A673 (cell line): ENCODE results near the gene GRIK5. TPM values are rescaled to one million over a fixed set of nuclear protein-coding genes. Genes with fewer than 3 reads are reported as not detected.

Experiments
- BruUV-seq: library from RNA; stranded (reverse); fragments of 400-500 nt; replicated peaks from 2 replicates; lab custom pipeline; 2021; lab: Mats Ljungman, UMichigan
- CTCF ChIA-PET: fragments of 300-600 bp; sonication (Branson Sonifier 250); formaldehyde crosslinking; loops from one replicate; lab custom pipeline; 2022; ENCODE audit warnings: antibody characterized with exemption; lab: Charles Lee
- POLR2A ChIA-PET: fragments of 300-600 bp; sonication (Branson Sonifier 250); formaldehyde crosslinking; loops from one replicate; lab custom pipeline; 2022; ENCODE audit warnings: antibody characterized with exemption; ENCODE audit not compliant: low non-redundant PET; lab: Charles Lee
- DNase-seq: peaks from one replicate; pipeline ENCODE4 v3.0.0-alpha.2; 2015; ENCODE audit warnings: low spot score
- H3K27ac ChIP-seq: fragments of 200-600 bp; sonication (generic); 2 replicates; pipeline ENCODE4 v1.5.1; 2016; ENCODE audit warnings: mixed run types, low read depth, mild to moderate bottlenecking, mixed read lengths, antibody characterized with exemption, low read length; ENCODE audit not compliant: poor library complexity, severe bottlenecking
- H3K27me3 ChIP-seq: fragments of 200-600 bp; sonication (generic); replicated peaks from 2 replicates; pipeline ENCODE4 v1.6.1; 2017; ENCODE audit warnings: mixed run types, low read depth, mild to moderate bottlenecking, mixed read lengths, antibody characterized with exemption, low read length; ENCODE audit not compliant: insufficient read depth, poor library complexity
- H3K36me3 ChIP-seq: fragments of 200-600 bp; sonication (generic); 2 replicates; pipeline ENCODE4 v1.6.1; 2016; ENCODE audit warnings: mixed run types, mild to moderate bottlenecking, mixed read lengths, antibody characterized with exemption, low read length; ENCODE audit not compliant: insufficient read depth, poor library complexity, severe bottlenecking
- H3K4me1 ChIP-seq: fragments of 200-600 bp; sonication (generic); 2 replicates; pipeline ENCODE4 v1.6.1; 2017; ENCODE audit warnings: mixed run types, mild to moderate bottlenecking, mixed read lengths, antibody characterized with exemption, low read length; ENCODE audit not compliant: insufficient read depth, poor library complexity, severe bottlenecking
- H3K4me3 ChIP-seq: fragments of 200-600 bp; sonication (generic); 2 replicates; pipeline ENCODE4 v1.5.1; 2016; ENCODE audit warnings: low read depth, mixed run types, mild to moderate bottlenecking, mixed read lengths, low read length; ENCODE audit not compliant: poor library complexity, severe bottlenecking
- H3K9me3 ChIP-seq: fragments of 200-600 bp; sonication (generic); 2 replicates; pipeline ENCODE4 v1.6.1; 2016; ENCODE audit warnings: mixed run types, low read depth, mild to moderate bottlenecking, mixed read lengths, antibody characterized with exemption, low read length; ENCODE audit not compliant: poor library complexity, severe bottlenecking
- EZH2 ChIP-seq: fragments of 200-600 bp; sonication (generic); IDR thresholded peaks from 2 replicates; pipeline ENCODE4 v1.6.1; 2017; ENCODE audit warnings: borderline replicate concordance, low read depth, mild to moderate bottlenecking, mixed read lengths, antibody characterized with exemption, low read length; ENCODE audit not compliant: poor library complexity, severe bottlenecking
- intact Hi-C: fragments of 100-400 bp; cut with micrococcal nuclease; formaldehyde crosslinking; loops from one replicate; pipeline ENCODE4 v1.10.0; 2022; ENCODE audit not compliant: unreplicated experiment
- total RNA-seq: library from RNA; stranded (reverse); gene quantifications from 2 replicates; pipeline ENCODE4 v1.2.3, GENCODE V29; 2021
- TF ChIP-seq, protein P1 (sequence below): fragments of 300-800, 200-600 bp; sonication (generic); conservative IDR thresholded peaks from 2 replicates; pipeline ENCODE4 v1.5.1; 2017; ENCODE audit warnings: low read depth, mild to moderate bottlenecking, antibody characterized with exemption, low read length, moderate library complexity, mixed read lengths

GRIK5 gene
- total RNA-seq, 1 experiment from 2014 or later: 24.0 TPM

DNA sequence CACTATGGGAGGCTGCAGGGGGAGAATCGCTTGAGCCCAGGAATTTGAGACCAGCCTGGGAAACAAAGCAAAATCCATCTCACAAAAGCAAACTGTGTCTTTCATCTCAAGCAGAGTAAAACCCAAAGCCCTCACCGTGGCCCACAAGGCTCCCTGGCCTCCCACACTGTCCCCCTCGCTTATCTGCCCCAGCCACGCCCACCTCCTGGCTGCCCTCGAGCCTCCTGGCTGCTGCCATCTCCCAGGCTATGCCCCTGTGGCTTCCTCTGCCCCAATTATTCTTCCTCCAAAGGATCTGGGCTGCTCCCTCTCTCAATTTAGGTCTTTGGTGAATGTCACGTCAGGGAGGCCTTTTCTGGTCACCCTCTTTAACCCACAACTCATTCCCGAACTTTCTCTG, 114.5 kb downstream of the GRIK5 start:
- BruUV-seq: no TSS peak
- Histone ChIP-seq H3K36me3 (peaks cover 3% of the 10 kb centered on the region), H3K4me3 (no peak overlapping the region), H3K27ac (no peak overlapping the region), H3K9me3 (no peaks in the 10 kb centered on the region), H3K4me1 (peaks cover 7% of the 10 kb centered on the region), H3K27me3 (no peaks in the 10 kb centered on the region)
- TF ChIP-seq EZH2: no peak
- TF ChIP-seq, protein P1, sequence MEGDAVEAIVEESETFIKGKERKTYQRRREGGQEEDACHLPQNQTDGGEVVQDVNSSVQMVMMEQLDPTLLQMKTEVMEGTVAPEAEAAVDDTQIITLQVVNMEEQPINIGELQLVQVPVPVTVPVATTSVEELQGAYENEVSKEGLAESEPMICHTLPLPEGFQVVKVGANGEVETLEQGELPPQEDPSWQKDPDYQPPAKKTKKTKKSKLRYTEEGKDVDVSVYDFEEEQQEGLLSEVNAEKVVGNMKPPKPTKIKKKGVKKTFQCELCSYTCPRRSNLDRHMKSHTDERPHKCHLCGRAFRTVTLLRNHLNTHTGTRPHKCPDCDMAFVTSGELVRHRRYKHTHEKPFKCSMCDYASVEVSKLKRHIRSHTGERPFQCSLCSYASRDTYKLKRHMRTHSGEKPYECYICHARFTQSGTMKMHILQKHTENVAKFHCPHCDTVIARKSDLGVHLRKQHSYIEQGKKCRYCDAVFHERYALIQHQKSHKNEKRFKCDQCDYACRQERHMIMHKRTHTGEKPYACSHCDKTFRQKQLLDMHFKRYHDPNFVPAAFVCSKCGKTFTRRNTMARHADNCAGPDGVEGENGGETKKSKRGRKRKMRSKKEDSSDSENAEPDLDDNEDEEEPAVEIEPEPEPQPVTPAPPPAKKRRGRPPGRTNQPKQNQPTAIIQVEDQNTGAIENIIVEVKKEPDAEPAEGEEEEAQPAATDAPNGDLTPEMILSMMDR: no peak
- ChIA-PET CTCF (no interaction called here), POLR2A (no interaction called here)
- intact Hi-C loops: loop anchor here (10.0 kb wide), 1 partner anchor 161 kb away; the partner anchor contains the start of gene CEACAM3
- DNase-seq: no peak

DNA sequence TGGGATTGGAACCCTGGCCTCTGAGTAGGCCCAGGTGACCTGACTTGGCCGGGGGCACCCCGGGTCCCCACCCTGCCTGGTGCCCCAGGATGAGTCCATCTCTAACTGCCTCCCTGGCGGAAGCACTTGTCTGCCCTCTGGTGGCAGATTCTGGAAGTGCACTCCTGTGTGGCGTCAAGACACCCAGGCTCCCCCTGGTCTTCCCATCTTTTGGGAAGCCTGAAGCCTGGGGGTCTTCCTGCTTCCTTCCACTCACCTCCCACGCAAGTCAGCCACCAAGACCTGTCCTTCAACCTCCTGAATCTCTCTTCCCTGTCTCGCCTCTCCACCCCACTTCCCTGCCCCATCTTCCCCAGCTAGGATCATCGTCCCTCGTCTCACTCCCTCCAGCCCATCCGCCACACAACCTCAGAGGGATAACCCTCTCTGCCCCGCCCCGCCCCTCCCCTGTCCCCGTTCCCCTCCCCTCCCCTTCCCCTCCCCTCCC, 118.3 kb downstream of the GRIK5 start:
- H3K4me3 ChIP-seq: no peak overlapping the region
- POLR2A ChIA-PET: no interaction called here
- CTCF ChIA-PET: interaction anchor here (0.6 to 1.9 kb wide), 3 partner anchors 9 to 335 kb away, joined by 3 to 8 read pairs (median 7); no protein-coding TSS in a partner anchor
- H3K36me3 ChIP-seq: peaks cover 3% of the 10 kb centered on the region
- BruUV-seq: no TSS peak
- no peak overlapping the region for H3K27ac ChIP-seq
- TF ChIP-seq, protein P1: peak; percentile 98
- no peak for TF ChIP-seq EZH2
- no peaks in the 10 kb centered on the region for H3K9me3 ChIP-seq
- peak; percentile 86 for DNase-seq
- no peaks in the 10 kb centered on the region for H3K4me1 ChIP-seq
- intact Hi-C loops: loop anchor here (1.0 to 10.0 kb wide), 3 partner anchors 16 to 157 kb away; partner anchors contain the start of gene CEACAM3
- H3K27me3 ChIP-seq: no peaks in the 10 kb centered on the region

Other genes starting within 250 kb of the GRIK5 start
- gene LYPD4, start 225.5 kb downstream of the GRIK5 start, total RNA-seq: not detected in 2 replicates
- gene DMRTC2, start 225.2 kb downstream of the GRIK5 start, total RNA-seq: not detected in 2 replicates
- gene RPS19, start 210.0 kb downstream of the GRIK5 start, total RNA-seq: 2,479 and 2,559 TPM in 2 replicates
- 14.4 and 17.8 TPM in 2 replicates for gene CD79A, start 192.9 kb downstream of the GRIK5 start, total RNA-seq
- 159 and 164 TPM in 2 replicates for gene ARHGEF1, start 187.0 kb downstream of the GRIK5 start, total RNA-seq
- 0.95 and 1.2 TPM in 2 replicates for gene ERFL, start 141.8 kb downstream of the GRIK5 start, total RNA-seq
- 114 and 124 TPM in 2 replicates for gene RABAC1, start 110.9 kb downstream of the GRIK5 start, total RNA-seq
- 8.5 and 9.0 TPM in 2 replicates for gene ATP1A3, start 76.0 kb downstream of the GRIK5 start, total RNA-seq
- 24.3 and 27.5 TPM in 2 replicates for gene ZNF574, start 6.0 kb upstream of the GRIK5 start, total RNA-seq
- gene POU2F2, start 62.2 kb upstream of the GRIK5 start, total RNA-seq: 2.2 and 2.5 TPM in 2 replicates
- 32.1 and 35.2 TPM in 2 replicates for gene DEDD2, start 147.5 kb upstream of the GRIK5 start, total RNA-seq
- gene ZNF526, start 150.1 kb upstream of the GRIK5 start, total RNA-seq: 17.4 and 21.3 TPM in 2 replicates
- gene GSK3A, start 172.4 kb upstream of the GRIK5 start, total RNA-seq: 67.8 and 70.1 TPM in 2 replicates
- 149 and 164 TPM in 2 replicates for gene ERF, start 184.9 kb upstream of the GRIK5 start, total RNA-seq
- gene CIC, start 199.0 kb upstream of the GRIK5 start, total RNA-seq: 75.8 and 80.3 TPM in 2 replicates
- gene PRR19, start 231.9 kb upstream of the GRIK5 start, total RNA-seq: 2.5 and 3.6 TPM in 2 replicates
- gene PAFAH1B3, start 232.4 kb upstream of the GRIK5 start, total RNA-seq: 151 and 166 TPM in 2 replicates
- gene TMEM145, start 243.1 kb upstream of the GRIK5 start, total RNA-seq: 4.9 and 5.7 TPM in 2 replicates